Limb (tissue), 2 donors: ENCODE measurements around the gene KCND3.
"Not testable (repeated sequence)": the region's sequence is repeated elsewhere in the genome, so short reads cannot be mapped to it uniquely, and the experiment has no call there.

Experiments
- DNase-seq, 2 donors: peaks; one replicate each; pipeline ENCODE4 v3.0.0-alpha.2; 2016; ENCODE audit errors: extremely low spot score in 2 of 2

Gene KCND3

DNA sequence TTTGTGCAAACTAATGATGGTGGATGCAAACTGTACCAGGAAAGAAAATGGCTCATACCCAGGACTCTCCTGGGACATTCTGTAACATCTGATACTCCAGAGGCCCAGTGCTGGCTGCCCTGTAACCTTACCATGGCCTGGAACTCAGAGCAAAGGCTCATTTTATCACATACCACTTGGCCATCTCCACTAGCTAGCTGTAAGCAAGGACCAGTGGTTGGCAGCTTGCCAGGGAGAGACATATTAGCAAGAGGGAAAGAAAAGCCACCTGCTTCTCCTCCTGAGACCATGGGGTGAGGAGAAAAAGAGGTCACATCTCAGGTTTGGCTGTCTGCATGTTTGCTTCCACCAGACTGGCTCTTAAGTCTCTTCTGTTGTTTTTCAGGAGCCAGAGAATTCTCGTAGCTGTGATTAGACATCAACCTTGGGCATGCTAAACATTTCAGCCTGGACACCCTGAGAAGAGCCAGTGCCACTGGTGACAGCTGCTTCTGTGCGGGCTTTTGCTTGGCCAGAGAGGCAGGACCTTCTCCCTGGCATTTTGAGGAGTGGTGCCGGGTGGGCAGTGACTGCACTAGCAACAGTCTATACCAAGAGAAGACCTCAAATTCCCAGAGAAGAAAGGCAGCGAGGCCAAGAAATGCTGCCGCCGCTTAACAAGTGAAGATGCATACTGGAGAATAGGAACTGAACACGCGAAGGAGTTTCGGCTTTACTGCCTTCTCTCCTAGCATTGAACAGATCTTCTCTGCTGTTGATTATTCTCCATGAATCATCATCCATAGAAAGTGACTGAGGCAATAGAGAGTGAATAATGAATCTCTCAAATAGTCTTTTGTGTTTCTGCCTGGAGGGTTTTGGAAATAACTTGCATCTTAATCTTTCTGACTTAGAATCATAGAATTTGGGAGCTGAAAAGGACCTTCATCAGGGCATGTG is 243.5 kb downstream of the KCND3 start:
- no peak for DNase-seq

GRCh38 chr1:111743679-111744101 is 245.8 kb downstream of the KCND3 start:
- no peak for DNase-seq

GRCh38 chr1:111742938-111743549 is 246.4 kb downstream of the KCND3 start:
- no peak for DNase-seq

DNA sequence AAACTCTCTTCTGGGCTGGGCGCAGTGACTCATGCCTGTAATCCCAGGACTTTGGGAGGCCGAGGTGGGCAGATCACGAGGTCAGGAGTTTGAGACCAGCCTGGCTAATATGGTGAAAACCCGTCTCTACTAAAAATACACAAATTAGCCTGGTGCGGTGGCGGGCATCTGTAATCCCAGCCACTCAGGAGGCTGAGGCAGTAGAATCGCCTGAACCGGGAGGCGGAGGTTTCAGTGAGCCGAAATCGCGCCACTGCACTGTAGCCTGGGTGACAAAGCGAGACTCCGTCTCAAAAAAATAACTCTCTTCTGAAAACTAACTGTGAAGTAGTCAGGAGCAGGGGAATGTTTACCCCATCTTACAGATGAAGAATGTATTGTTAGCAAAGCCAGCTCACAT is 247.2 kb downstream of the KCND3 start:
- not testable (repeated sequence) for DNase-seq

GRCh38 chr1:111739925-111740765 is 249.3 kb downstream of the KCND3 start:
- DNase-seq: peak in 1 of 2 donors; percentile 78

- peak; percentile 80 to 90 for DNase-seq
These were observed 250.1 kb downstream of the KCND3 start, which contains the start of gene INKA2 for GRCh38 chr1:111739194-111739924. Gene INKA2 (minus strand): TSS chr1:111739395. CDS start chr1:111739242, 153 bp downstream.

DNA sequence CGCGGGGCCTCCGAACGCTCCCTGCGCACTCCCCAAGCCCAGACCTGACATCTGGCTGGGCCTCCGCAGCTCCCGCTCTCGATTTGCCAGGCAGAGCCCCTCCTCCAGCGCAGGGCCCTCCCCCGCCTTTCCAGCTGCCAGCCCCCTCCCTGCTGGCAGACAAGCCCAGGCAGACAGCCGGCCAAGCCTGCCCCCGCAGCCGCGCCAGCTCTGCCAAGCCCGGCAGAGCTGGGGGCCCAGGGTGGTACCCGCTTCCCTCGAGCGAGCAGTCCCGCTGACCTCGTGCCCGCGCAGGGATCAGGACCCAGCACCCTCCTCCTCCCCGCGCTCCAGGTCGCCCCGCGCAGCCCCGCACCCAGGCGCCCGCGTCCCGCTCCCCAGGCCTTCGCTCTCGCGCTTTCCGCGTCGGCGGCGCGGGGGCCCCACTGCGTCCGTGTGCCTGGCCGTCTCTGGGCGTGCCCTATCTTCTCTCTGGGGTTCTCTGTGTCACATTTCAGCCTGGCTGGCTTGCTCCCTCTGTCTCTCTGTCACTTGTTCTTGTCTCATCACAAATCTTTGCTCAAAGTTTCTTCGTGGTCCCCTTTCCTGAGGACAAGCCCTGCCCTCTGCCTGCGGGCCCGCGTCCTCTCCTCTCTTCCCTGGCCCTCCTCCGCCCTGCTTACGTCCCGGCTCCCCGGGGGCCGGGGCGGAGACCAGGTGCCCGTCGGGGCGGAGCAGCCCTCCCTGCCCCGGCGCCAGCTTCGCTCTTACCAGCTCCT is 250.9 kb downstream of the KCND3 start:
- DNase-seq: peak; percentile 87 to 89

DNA sequence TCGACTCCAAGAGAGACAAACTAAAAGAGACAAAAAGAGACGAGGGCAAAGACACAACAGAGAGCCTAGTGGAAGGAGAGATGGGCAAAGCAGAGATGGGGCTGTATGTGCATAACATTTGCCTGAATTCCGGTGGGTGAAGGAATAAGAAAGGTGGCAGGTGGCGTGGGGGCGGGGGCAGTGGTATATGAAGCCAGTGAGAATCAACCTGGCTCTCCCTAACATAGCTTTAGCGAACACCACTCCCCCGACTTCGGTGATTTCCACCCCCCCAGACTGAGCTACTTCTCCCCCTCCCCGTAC is 251.4 kb downstream of the KCND3 start:
- DNase-seq: no peak

DNA sequence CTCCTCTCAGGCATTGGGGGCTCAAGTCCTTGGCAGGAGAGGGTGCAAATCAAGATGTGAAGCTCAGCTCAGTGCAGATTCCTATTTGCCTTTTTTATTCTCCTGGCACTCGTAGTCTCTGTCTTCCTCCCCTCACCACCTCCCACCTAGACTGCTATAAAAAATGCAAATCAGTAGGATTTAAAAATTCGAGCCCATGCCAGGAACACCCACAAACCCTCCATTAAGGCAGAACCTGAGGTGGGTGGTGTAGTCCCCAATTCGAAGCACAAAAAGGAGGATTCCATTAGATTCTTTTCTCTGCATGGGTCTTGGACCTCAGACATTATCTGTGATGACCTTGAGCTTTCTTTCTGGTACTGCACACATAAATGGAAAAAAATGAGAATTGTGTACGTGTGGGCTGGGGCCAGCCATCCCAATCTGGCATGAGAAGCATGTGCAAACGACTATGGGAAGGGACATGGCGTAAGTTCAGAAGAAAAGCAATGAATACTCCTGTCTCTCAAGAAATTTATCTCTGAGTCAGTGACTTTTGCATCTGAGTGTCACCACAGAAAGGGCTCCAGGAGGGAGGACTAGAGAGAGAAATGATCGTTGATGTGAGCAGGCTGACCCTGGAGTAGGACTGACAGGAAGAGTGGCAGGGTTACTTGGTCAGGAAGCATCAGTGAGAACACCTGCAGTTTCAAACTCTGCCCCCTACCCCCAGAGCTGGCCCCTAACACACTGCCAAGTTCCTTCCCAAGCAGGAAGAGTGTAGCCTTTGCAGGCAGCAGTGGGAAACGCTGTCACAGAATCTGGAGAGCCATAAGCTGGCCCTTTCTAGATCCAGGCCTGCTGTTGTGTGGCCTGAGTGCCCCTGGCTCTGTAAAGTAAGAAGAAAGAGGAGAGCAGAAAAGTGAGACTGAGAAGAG is 252.0 kb downstream of the KCND3 start:
- no peak for DNase-seq

- DNase-seq: peak in 1 of 2 donors; percentile 62
These were observed 252.8 kb downstream of the KCND3 start for GRCh38 chr1:111736548-111737215.

- peak in 1 of 2 donors; percentile 59 for DNase-seq
These were observed 253.5 kb downstream of the KCND3 start for GRCh38 chr1:111735858-111736544.

GRCh38 chr1:111735321-111735720 is 254.1 kb downstream of the KCND3 start:
- DNase-seq: no peak

GRCh38 chr1:111734856-111735255 is 254.6 kb downstream of the KCND3 start:
- no peak for DNase-seq

- no peak for DNase-seq
These were observed 255.0 kb downstream of the KCND3 start for GRCh38 chr1:111734426-111734825.

- DNase-seq: no peak
These were observed 255.5 kb downstream of the KCND3 start for GRCh38 chr1:111733992-111734341.

GRCh38 chr1:111733183-111733991 is 256.1 kb downstream of the KCND3 start:
- peak in 1 of 2 donors; percentile 73 for DNase-seq

- DNase-seq: no peak
These were observed 256.8 kb downstream of the KCND3 start for GRCh38 chr1:111732718-111733117.
